Nephron (organoid): Measurements from ENCODE around the gene OBSCN.

Source experiments
- H3K27ac Mint-ChIP-seq, 3 experiments: 2 replicates each; pipeline ENCODE4 v1.8.0; 2020; ENCODE audit warnings: mixed read lengths in 3 of 3, mild to moderate bottlenecking in 2 of 3, moderate library complexity in 1 of 3
- H3K27me3 Mint-ChIP-seq: 2 replicates; pipeline ENCODE4 v1.8.0; 2021; ENCODE audit warnings: low read depth, mild to moderate bottlenecking, moderate library complexity, mixed read lengths
- H3K36me3 Mint-ChIP-seq: 2 replicates; pipeline ENCODE4 v1.8.0; 2020; ENCODE audit warnings: low read depth, mixed read lengths
- H3K4me1 Mint-ChIP-seq: 2 replicates; pipeline ENCODE4 v1.8.0; 2020; ENCODE audit warnings: mixed read lengths
- H3K4me3 Mint-ChIP-seq, 3 experiments: 2 replicates each; pipeline ENCODE4 v1.8.0; 2020; ENCODE audit warnings: mild to moderate bottlenecking in 3 of 3, mixed read lengths in 3 of 3, moderate library complexity in 2 of 3
- H3K9me3 Mint-ChIP-seq: 2 replicates; pipeline ENCODE4 v1.8.0; 2020; ENCODE audit warnings: mixed read lengths
- TF ChIP-seq, protein P1 (sequence below), 3 experiments: fragments of 200-600 bp; sonication (generic); IDR thresholded peaks; one replicate each; pipeline ENCODE4 v1.5.0; 2021; ENCODE audit warnings: antibody characterized with exemption in 3 of 3; ENCODE audit not compliant: unreplicated experiment in 3 of 3

The OBSCN gene

DNA sequence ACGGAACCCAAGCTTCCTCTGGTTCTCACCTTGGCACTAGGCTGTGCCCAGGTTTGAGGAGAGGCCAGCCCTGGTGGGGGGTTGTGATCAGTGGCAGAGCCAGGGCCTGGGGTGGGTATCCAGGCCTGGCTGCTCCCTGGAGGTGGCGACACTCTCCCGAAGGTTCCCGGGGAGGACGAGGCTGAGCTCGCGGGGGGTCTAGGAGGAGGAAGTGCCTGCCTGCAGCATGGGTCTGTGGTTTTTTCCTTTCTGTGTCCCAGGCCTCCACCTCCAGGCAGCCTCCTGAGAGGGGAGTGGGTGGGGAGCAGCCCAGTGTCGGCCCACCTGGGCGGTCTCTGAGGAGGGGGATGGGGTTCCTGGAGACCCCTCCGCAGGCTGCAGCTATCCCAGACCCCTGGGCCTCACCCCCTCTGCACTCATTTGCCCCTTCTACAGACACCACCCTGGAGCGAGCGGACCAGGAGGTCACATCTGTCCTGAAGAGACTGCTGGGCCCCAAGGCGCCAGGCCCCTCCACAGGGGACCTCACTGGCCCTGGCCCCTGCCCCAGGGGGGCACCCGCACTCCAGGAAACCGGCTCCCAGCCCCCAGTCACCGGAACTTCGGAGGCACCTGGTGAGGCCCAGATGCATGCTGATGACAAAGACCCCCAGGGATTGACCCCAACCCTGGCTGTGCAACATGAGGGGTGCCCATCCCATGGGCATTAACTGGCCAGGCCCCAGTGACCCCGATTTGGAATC lies 154.5 kb downstream of the OBSCN start:
- Mint-ChIP-seq H3K36me3 (no peaks in the 10 kb centered on the region), H3K4me3 (no peak overlapping the region), H3K9me3 (no peaks in the 10 kb centered on the region), H3K4me1 (no peaks in the 10 kb centered on the region), H3K27ac (no peak overlapping the region), H3K27me3 (no peaks in the 10 kb centered on the region)
- TF ChIP-seq, protein P1, sequence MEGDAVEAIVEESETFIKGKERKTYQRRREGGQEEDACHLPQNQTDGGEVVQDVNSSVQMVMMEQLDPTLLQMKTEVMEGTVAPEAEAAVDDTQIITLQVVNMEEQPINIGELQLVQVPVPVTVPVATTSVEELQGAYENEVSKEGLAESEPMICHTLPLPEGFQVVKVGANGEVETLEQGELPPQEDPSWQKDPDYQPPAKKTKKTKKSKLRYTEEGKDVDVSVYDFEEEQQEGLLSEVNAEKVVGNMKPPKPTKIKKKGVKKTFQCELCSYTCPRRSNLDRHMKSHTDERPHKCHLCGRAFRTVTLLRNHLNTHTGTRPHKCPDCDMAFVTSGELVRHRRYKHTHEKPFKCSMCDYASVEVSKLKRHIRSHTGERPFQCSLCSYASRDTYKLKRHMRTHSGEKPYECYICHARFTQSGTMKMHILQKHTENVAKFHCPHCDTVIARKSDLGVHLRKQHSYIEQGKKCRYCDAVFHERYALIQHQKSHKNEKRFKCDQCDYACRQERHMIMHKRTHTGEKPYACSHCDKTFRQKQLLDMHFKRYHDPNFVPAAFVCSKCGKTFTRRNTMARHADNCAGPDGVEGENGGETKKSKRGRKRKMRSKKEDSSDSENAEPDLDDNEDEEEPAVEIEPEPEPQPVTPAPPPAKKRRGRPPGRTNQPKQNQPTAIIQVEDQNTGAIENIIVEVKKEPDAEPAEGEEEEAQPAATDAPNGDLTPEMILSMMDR (IDR thresholded peaks at IDR 0.05; ENCODE audit: unreplicated experiment in 3 of 3), result no peak

DNA sequence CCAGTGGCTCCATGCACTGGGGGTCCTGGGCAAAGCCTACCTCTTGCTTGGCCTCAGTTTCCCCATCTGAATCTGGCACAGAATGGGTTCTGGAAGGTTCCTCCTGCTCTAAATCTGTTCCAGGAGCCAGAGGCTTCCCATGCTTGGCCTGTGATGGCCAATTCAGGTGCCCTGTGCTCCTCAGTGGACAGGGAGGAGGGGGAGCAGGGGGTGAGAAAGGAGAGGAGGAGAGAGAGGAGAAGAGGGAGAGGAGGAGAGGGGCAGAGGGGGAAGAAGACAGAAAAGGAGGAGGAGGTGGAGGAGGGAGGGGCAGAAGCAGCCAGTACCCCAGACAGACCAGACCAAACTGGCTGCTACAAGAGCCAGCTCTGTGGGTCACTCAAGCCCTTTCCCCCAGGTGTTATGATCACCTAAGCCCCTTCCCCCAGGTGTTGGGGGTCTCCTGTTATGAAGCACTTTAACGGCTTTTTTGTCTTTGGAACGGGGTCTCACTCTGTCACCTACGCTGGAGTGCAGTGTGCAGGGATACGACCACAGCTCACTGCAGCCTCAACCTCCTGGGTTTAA lies 155.1 kb downstream of the OBSCN start:
- Mint-ChIP-seq H3K36me3 (no peaks in the 10 kb centered on the region), H3K27me3 (no peaks in the 10 kb centered on the region), H3K27ac (no peak overlapping the region), H3K9me3 (no peaks in the 10 kb centered on the region), H3K4me3 (no peak overlapping the region), H3K4me1 (no peaks in the 10 kb centered on the region)
- TF ChIP-seq, protein P1 (IDR thresholded peaks at IDR 0.05; ENCODE audit: unreplicated experiment in 3 of 3), result no peak

DNA sequence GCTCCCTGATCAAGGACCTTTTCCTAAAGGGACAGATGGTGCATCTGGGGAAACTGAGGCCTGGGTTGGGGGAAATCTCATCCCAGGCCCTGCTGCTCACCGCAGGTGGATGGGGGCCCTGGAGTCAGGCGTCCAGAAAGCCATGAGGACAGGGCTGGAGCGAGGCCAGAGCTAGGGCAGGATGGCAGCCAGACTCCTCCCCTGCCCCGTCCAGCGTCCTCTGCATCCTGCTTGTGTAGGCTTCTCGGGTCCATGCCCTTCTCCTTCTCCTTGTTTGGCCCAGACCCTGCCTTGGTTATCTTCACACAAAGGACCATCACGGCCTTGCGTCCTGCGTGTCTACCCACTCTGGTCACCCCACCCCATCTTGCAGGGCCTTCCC lies 155.8 kb downstream of the OBSCN start:
- Mint-ChIP-seq H3K27me3 (no peaks in the 10 kb centered on the region), H3K9me3 (no peaks in the 10 kb centered on the region), H3K36me3 (no peaks in the 10 kb centered on the region), H3K4me3 (no peak overlapping the region), H3K27ac (no peak overlapping the region), H3K4me1 (no peaks in the 10 kb centered on the region)
- TF ChIP-seq, protein P1 (IDR thresholded peaks at IDR 0.05; ENCODE audit: unreplicated experiment in 3 of 3), result no peak

DNA sequence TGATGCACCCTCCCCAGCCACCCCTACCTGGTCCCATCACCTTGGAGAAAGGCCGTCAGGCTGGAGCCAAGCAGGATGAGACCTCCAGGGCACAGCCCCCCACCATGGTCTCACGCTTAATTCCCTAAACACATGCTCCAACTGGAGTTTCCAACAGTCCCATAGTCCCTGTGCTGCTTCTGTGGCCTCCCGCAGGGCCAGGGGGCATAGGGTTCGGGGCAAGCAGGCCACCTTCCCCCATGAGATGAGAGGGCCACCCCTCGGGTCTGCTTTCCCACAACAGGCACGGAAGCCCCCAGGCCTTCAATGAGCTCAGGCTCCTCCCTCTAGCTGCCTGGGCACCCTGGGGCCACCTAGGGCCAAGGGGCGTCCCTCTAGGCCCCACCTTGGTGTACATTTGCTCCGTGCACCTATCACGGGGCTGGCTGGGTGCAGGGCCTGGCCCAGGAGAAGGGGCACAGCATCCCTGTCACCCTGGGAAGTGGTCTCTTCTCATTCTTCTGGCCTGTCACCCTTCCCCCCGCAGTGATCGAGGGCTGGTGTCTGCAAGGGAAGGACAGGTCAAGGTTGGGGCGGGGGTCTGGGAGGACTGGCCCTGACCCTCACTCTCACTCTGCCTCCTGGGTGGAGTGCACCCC lies 156.3 kb downstream of the OBSCN start:
- H3K27me3 Mint-ChIP-seq, result no peaks in the 10 kb centered on the region
- no peaks in the 10 kb centered on the region for H3K9me3 Mint-ChIP-seq
- H3K4me3 Mint-ChIP-seq, result no peak overlapping the region
- no peaks in the 10 kb centered on the region for H3K4me1 Mint-ChIP-seq
- no peaks in the 10 kb centered on the region for H3K36me3 Mint-ChIP-seq
- H3K27ac Mint-ChIP-seq, result no peak overlapping the region
- TF ChIP-seq, protein P1 (IDR thresholded peaks at IDR 0.05; ENCODE audit: unreplicated experiment in 3 of 3), result no peak

DNA sequence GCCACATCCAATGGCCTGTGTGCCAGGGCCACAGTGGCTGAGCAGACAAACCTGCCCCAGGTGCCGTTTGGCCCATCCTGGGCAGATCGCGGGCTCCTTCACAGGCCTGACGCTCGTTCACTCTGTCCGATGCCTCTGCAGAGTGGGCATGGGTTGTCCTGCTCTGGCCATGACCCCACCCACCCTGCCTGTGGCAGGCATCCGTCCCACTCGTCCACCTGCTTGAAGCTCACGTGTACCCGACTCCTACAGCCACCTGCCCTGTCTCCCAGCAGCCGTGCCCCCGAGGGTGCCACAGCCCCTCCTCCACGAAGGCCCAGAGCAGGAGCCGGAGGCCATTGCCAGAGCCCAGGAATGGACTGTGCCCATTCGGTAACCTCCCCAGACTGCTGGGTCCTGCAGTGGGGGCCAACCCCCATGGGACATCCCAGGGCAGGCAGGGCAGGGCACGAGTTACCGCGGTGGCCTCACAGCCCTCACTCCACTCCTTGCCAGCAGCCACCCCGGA lies 156.9 kb downstream of the OBSCN start:
- Mint-ChIP-seq H3K4me1 (no peaks in the 10 kb centered on the region), H3K27me3 (no peaks in the 10 kb centered on the region), H3K36me3 (no peaks in the 10 kb centered on the region), H3K9me3 (no peaks in the 10 kb centered on the region), H3K4me3 (no peak overlapping the region), H3K27ac (no peak overlapping the region)
- TF ChIP-seq, protein P1 (IDR thresholded peaks at IDR 0.05; ENCODE audit: unreplicated experiment in 3 of 3), result no peak
